Natural killer cell (primary cell): ENCODE data around the gene MTERF1. TPM values are rescaled to one million over a fixed set of nuclear protein-coding genes. Genes with fewer than 3 reads are reported as not detected.
A peak's percentile ranks its signal among the peaks of the same experiment; 100 is the strongest.

Experiments used
- ATAC-seq, 3 donors: fragments of 150-1000 bp in 2 of 3; fragments of 200-7000 bp in 1 of 3; cut with Tn5 transposase; 1 replicate in 1 of 3; 2 replicates in 2 of 3; pipeline ENCODE4 v1.10.0; 2021; ENCODE audit warnings: mild to moderate bottlenecking in 2 of 3, moderate library complexity in 2 of 3
- DNase-seq, 2 donors: peaks; one replicate each; pipeline versions ENCODE4 v3.0.0 to v3.0.0-alpha.2; 2013 to 2021; ENCODE audit warnings: mixed read lengths in 1 of 2
- H3K27ac ChIP-seq: one replicate; pipeline ENCODE4 v1.5.1; 2013; ENCODE audit warnings: mild to moderate bottlenecking, low read length
- H3K27me3 ChIP-seq: one replicate; pipeline ENCODE4 v1.6.1; 2013; ENCODE audit warnings: low read length; ENCODE audit not compliant: control insufficient read depth, insufficient read depth
- H3K36me3 ChIP-seq: one replicate; pipeline ENCODE4 v1.6.1; 2013; ENCODE audit warnings: low read length; ENCODE audit not compliant: control insufficient read depth, insufficient read depth
- H3K4me1 ChIP-seq: one replicate; pipeline ENCODE4 v1.6.1; 2013; ENCODE audit warnings: low read length; ENCODE audit not compliant: control insufficient read depth, insufficient read depth
- H3K4me3 ChIP-seq: one replicate; pipeline ENCODE4 v1.5.1; 2013; ENCODE audit warnings: low read length
- H3K9me3 ChIP-seq: one replicate; pipeline ENCODE4 v1.6.1; 2013; ENCODE audit warnings: low read length; ENCODE audit not compliant: control insufficient read depth, insufficient read depth
- H3K27ac Mint-ChIP-seq, 2 donors: one replicate each; pipeline ENCODE4 v1.8.0; 2022; ENCODE audit warnings: mild to moderate bottlenecking in 2 of 2, mixed read lengths in 2 of 2, moderate library complexity in 1 of 2
- H3K27me3 Mint-ChIP-seq, 2 donors: one replicate each; pipeline ENCODE4 v1.8.0; 2022; ENCODE audit warnings: low read depth in 2 of 2, mixed read lengths in 2 of 2
- H3K36me3 Mint-ChIP-seq: one replicate; pipeline ENCODE4 v1.8.0; 2022; ENCODE audit warnings: mixed read lengths
- H3K4me1 Mint-ChIP-seq, 2 donors: one replicate each; pipeline ENCODE4 v1.8.0; 2022; ENCODE audit warnings: mixed read lengths in 2 of 2
- H3K4me3 Mint-ChIP-seq: one replicate; pipeline ENCODE4 v1.8.0; 2022; ENCODE audit warnings: mild to moderate bottlenecking, moderate library complexity, mixed read lengths
- H3K9me3 Mint-ChIP-seq, 2 donors: one replicate each; pipeline ENCODE4 v1.8.0; 2022; ENCODE audit warnings: mixed read lengths in 2 of 2
- CTCF ChIP-seq: fragments of 200-600 bp; IDR thresholded peaks from one replicate; pipeline ENCODE4 v1.8.0; 2022; ENCODE audit warnings: antibody characterized with exemption
- WGBS: methylation state at CpG from one replicate; pipeline ENCODE4 v1.1.7; 2013; ENCODE audit warnings: missing lambda C conversion rate; ENCODE audit not compliant: insufficient coverage; 5-methylcytosine and 5-hydroxymethylcytosine counted together
- intact Hi-C: fragments of 100-400 bp; cut with micrococcal nuclease; formaldehyde crosslinking; loops from one replicate; pipeline ENCODE4 v1.14.2; 2022
- total RNA-seq, 4 donors: library from RNA; stranded (reverse); fragments of 120-200 nt in 1 of 4; gene quantifications; one replicate each; pipeline versions ENCODE4 v1.2.3 to v1.2.4, GENCODE V29; 2013 to 2022

Gene MTERF1
- total RNA-seq, 3 donors from 2014 or later (not counting 1 experiment from before 2014, with no cell fraction given) = 15.7 to 20.0 (median 19.0) TPM

- Mint-ChIP-seq H3K27me3 (peaks cover 3 to 25% of the 10 kb centered on the region in 2 donors), H3K4me1 (peaks cover 19 to 21% of the 10 kb centered on the region in 2 donors), H3K27ac (no peak overlapping the region), H3K4me3 (no peak overlapping the region), H3K9me3 (no peaks in the 10 kb centered on the region), H3K36me3 (no peaks in the 10 kb centered on the region)
- H3K27ac ChIP-seq = no peak overlapping the region
- no peaks in the 10 kb centered on the region for H3K36me3 ChIP-seq
- H3K9me3 ChIP-seq = no peaks in the 10 kb centered on the region
- H3K27me3 ChIP-seq = no peaks in the 10 kb centered on the region
- TF ChIP-seq CTCF = no peak
- peaks cover 14% of the 10 kb centered on the region for H3K4me1 ChIP-seq
- WGBS = 93% methylated on average over 1 of the region's 1 CpG
- H3K4me3 ChIP-seq = no peak overlapping the region
- DNase-seq = no peak
- ATAC-seq = no peak
- intact Hi-C loops = loop anchor here (5.0 kb wide), 1 partner anchor 563 kb away; the partner anchor contains the start of gene GATAD1
These were observed 3.3 kb upstream of the MTERF1 start for GRCh38 chr7:91883676-91884362.

- peak overlapping the region; percentile 88 to 96 for H3K27ac Mint-ChIP-seq
- peaks cover 37 to 39% of the 10 kb centered on the region in 2 donors for H3K4me1 Mint-ChIP-seq
- DNase-seq (no peak), ATAC-seq (no peak)
- H3K27me3 Mint-ChIP-seq = peaks cover 3 to 16% of the 10 kb centered on the region in 2 donors
- H3K4me1 ChIP-seq = peaks cover 14% of the 10 kb centered on the region
- H3K27me3 ChIP-seq = no peaks in the 10 kb centered on the region
- peak overlapping the region; percentile 65 for H3K27ac ChIP-seq
- no peaks in the 10 kb centered on the region for H3K9me3 Mint-ChIP-seq
- 9% methylated on average over 9 of the region's 9 CpGs for WGBS
- peak overlapping the region; percentile 97 for H3K4me3 Mint-ChIP-seq
- H3K9me3 ChIP-seq = no peaks in the 10 kb centered on the region
- H3K4me3 ChIP-seq = peak overlapping the region; percentile 82
- intact Hi-C loops = loop anchor here (2.0 to 5.0 kb wide), 2 partner anchors 61 to 567 kb away; partner anchors contain the start of genes AKAP9 and GATAD1
- H3K36me3 ChIP-seq = peaks cover 8% of the 10 kb centered on the region
- H3K36me3 Mint-ChIP-seq = peaks cover 6% of the 10 kb centered on the region
- no peak for TF ChIP-seq CTCF
These were observed 488 bp downstream of the MTERF1 start for GRCh38 chr7:91880016-91880412.

GRCh38 chr7:91876391-91877133 is 3.9 kb downstream of the MTERF1 start:
- Histone ChIP-seq H3K9me3 (no peaks in the 10 kb centered on the region), H3K27ac (no peak overlapping the region), H3K4me3 (no peak overlapping the region), H3K36me3 (peaks cover 35% of the 10 kb centered on the region), H3K27me3 (no peaks in the 10 kb centered on the region), H3K4me1 (peaks cover 14% of the 10 kb centered on the region)
- no peaks in the 10 kb centered on the region for H3K9me3 Mint-ChIP-seq
- H3K36me3 Mint-ChIP-seq = peaks cover 6% of the 10 kb centered on the region
- H3K27me3 Mint-ChIP-seq = no peaks in the 10 kb centered on the region
- DNase-seq (no peak), ATAC-seq (no peak)
- H3K4me3 Mint-ChIP-seq = no peak overlapping the region
- WGBS = 92% methylated on average over 4 of the region's 4 CpGs
- H3K4me1 Mint-ChIP-seq = peaks cover 37 to 39% of the 10 kb centered on the region in 2 donors
- intact Hi-C loops = no loop called here
- TF ChIP-seq CTCF = no peak
- no peak overlapping the region for H3K27ac Mint-ChIP-seq
